T-helper 1 cell treated with Interleukin-12 subunit alpha and Interleukin-12 subunit beta and Interleukin-4 antibody, amounts not matched to agents 30 ng/mL and 1 ng/mL, for 36 hours (primary cell): Measurements from ENCODE around the gene PPIL6. TPM values are rescaled to one million over a fixed set of nuclear protein-coding genes. Genes with fewer than 3 reads are reported as not detected.

Experiments used
- total RNA-seq: library from RNA; stranded (reverse); gene quantifications from 2 replicates; pipeline ENCODE4 v1.2.3, GENCODE V29; 2022

Gene PPIL6
- total RNA-seq, 1 donor from 2014 or later = 0.29 TPM

Other genes with a start within 250 kb of the PPIL6 start
- gene CD164, start 58.2 kb downstream of the PPIL6 start, total RNA-seq = 274 and 277 TPM in 2 replicates
- 21.2 and 22.8 TPM in 2 replicates for gene SMPD2, start 96 bp upstream of the PPIL6 start, total RNA-seq
- 84.9 and 88.4 TPM in 2 replicates for gene MICAL1, start 15.1 kb upstream of the PPIL6 start, total RNA-seq
- gene ZBTB24, start 42.6 kb upstream of the PPIL6 start, total RNA-seq = 25.6 and 25.9 TPM in 2 replicates